ENCODE results near the gene RANBP3L.

RANBP3L gene

GRCh38 chr5:36227046-36227445 is 74.7 kb downstream of the RANBP3L start:
- in situ Hi-C loops (cut with MboI; ENCODE audit: low pct_unique_long_range_greater_than_20kb, low sequenced_read_pairs, unreplicated experiment), result no loop called here

GRCh38 chr5:36222620-36223019 is 79.1 kb downstream of the RANBP3L start:
- in situ Hi-C loops (cut with MboI; ENCODE audit: low pct_unique_long_range_greater_than_20kb, low sequenced_read_pairs, unreplicated experiment), result no loop called here
- no peak for DNase-seq (ENCODE audit: low spot score)
- TF ChIP-seq CTCF (IDR thresholded peaks at IDR 0.05; ENCODE audit: extremely low read depth, insufficient read depth, missing control alignments), result no peak

More at GRCh38 chr5:36227046-36227445, 74.7 kb downstream of the RANBP3L start:
- DNase-seq (ENCODE audit: low spot score), result no peak
- TF ChIP-seq CTCF (IDR thresholded peaks at IDR 0.05; ENCODE audit: extremely low read depth, insufficient read depth, missing control alignments), result no peak

GRCh38 chr5:36217988-36218387 is 83.7 kb downstream of the RANBP3L start:
- in situ Hi-C loops (cut with MboI; ENCODE audit: low pct_unique_long_range_greater_than_20kb, low sequenced_read_pairs, unreplicated experiment), result no loop called here
- no peak for DNase-seq (ENCODE audit: low spot score)
- no peak for TF ChIP-seq CTCF (IDR thresholded peaks at IDR 0.05; ENCODE audit: extremely low read depth, insufficient read depth, missing control alignments)

GRCh38 chr5:36217567-36217966 is 84.1 kb downstream of the RANBP3L start:
- in situ Hi-C loops (cut with MboI; ENCODE audit: low pct_unique_long_range_greater_than_20kb, low sequenced_read_pairs, unreplicated experiment), result no loop called here
- TF ChIP-seq CTCF (IDR thresholded peaks at IDR 0.05; ENCODE audit: extremely low read depth, insufficient read depth, missing control alignments), result no peak

GRCh38 chr5:36215910-36216309 is 85.8 kb downstream of the RANBP3L start:
- TF ChIP-seq CTCF (IDR thresholded peaks at IDR 0.05; ENCODE audit: extremely low read depth, insufficient read depth, missing control alignments), result no peak
- DNase-seq (ENCODE audit: low spot score), result no peak
- in situ Hi-C loops (cut with MboI; ENCODE audit: low pct_unique_long_range_greater_than_20kb, low sequenced_read_pairs, unreplicated experiment), result no loop called here

More at GRCh38 chr5:36217567-36217966, 84.1 kb downstream of the RANBP3L start:
- DNase-seq (ENCODE audit: low spot score), result no peak

GRCh38 chr5:36214436-36214835 is 87.3 kb downstream of the RANBP3L start:
- TF ChIP-seq CTCF (IDR thresholded peaks at IDR 0.05; ENCODE audit: extremely low read depth, insufficient read depth, missing control alignments), result no peak
- in situ Hi-C loops (cut with MboI; ENCODE audit: low pct_unique_long_range_greater_than_20kb, low sequenced_read_pairs, unreplicated experiment), result no loop called here
- no peak for DNase-seq (ENCODE audit: low spot score)

- no peak for TF ChIP-seq CTCF (IDR thresholded peaks at IDR 0.05; ENCODE audit: extremely low read depth, insufficient read depth, missing control alignments)
- in situ Hi-C loops (cut with MboI; ENCODE audit: low pct_unique_long_range_greater_than_20kb, low sequenced_read_pairs, unreplicated experiment), result no loop called here
- DNase-seq (ENCODE audit: low spot score), result no peak
Measured at GRCh38 chr5:36209664-36210063, 92.0 kb downstream of the RANBP3L start.
